CD14-positive monocyte (primary cell): ENCODE data around the gene RABGAP1. TPM values are rescaled to one million over a fixed set of nuclear protein-coding genes. Genes with fewer than 3 reads are reported as not detected.

Experiments used
- DNase-seq, 3 donors: peaks; one replicate each; pipeline ENCODE4 v3.0.0-alpha.2; 2011 to 2022
- H2AFZ ChIP-seq: 2 replicates; pipeline ENCODE4 v1.6.0; 2012; ENCODE audit warnings: mild to moderate bottlenecking, low read depth, low read length, inconsistent platforms; ENCODE audit not compliant: insufficient read depth, poor library complexity, severe bottlenecking
- H3K27ac ChIP-seq, 2 donors: 1 replicate in 1 of 2; 2 replicates in 1 of 2; pipeline ENCODE4 v1.5.1; 2012 to 2013; ENCODE audit warnings: low read length in 2 of 2, control low read depth in 1 of 2, inconsistent platforms in 1 of 2, low read depth in 1 of 2, mild to moderate bottlenecking in 1 of 2
- H3K27me3 ChIP-seq, 2 donors: one replicate each; pipeline versions ENCODE4 v1.6.0 to v1.6.1; 2011 to 2013; ENCODE audit warnings: low read length in 2 of 2; ENCODE audit not compliant: control insufficient read depth in 2 of 2, insufficient read depth in 2 of 2
- H3K36me3 ChIP-seq, 2 donors: replicated peaks in 1 of 2; 1 replicate in 1 of 2; 2 replicates in 1 of 2; pipeline versions ENCODE4 v1.5.1 to v1.6.1; 2012 to 2013; ENCODE audit warnings: low read length in 2 of 2, control low read depth in 1 of 2, inconsistent platforms in 1 of 2, mild to moderate bottlenecking in 1 of 2; ENCODE audit not compliant: insufficient read depth in 2 of 2, control insufficient read depth in 1 of 2
- H3K4me1 ChIP-seq, 2 donors: 1 replicate in 1 of 2; 2 replicates in 1 of 2; pipeline versions ENCODE4 v1.5.1 to v1.6.1; 2012 to 2013; ENCODE audit warnings: low read length in 2 of 2, control low read depth in 1 of 2, inconsistent platforms in 1 of 2, mild to moderate bottlenecking in 1 of 2, moderate library complexity in 1 of 2; ENCODE audit not compliant: insufficient read depth in 2 of 2, control insufficient read depth in 1 of 2
- H3K4me2 ChIP-seq: replicated peaks from 2 replicates; pipeline ENCODE3; 2012; ENCODE audit warnings: low read length, moderate library complexity, mild to moderate bottlenecking; ENCODE audit not compliant: poor library complexity, severe bottlenecking; ENCODE audit errors: extremely low read depth
- H3K4me3 ChIP-seq, 3 experiments: fragments of 200-600 bp in 1 of 3; sonication (generic) in 1 of 3; replicated peaks in 1 of 3; 1 replicate in 2 of 3; 2 replicates in 1 of 3; pipeline ENCODE4 v1.5.1; 2011 to 2013; ENCODE audit warnings: low read length in 3 of 3, mild to moderate bottlenecking in 3 of 3, control low read depth in 2 of 3, low read depth in 2 of 3, inconsistent platforms in 1 of 3, moderate library complexity in 1 of 3
- H3K79me2 ChIP-seq: 2 replicates; pipeline ENCODE4 v1.6.0; 2012; ENCODE audit warnings: mild to moderate bottlenecking, control low read depth, inconsistent platforms, low read length, moderate library complexity; ENCODE audit not compliant: insufficient read depth
- H3K9ac ChIP-seq: 2 replicates; pipeline ENCODE4 v1.6.0; 2017; ENCODE audit warnings: low read length, mild to moderate bottlenecking; ENCODE audit not compliant: insufficient read depth, poor library complexity, severe bottlenecking
- H3K9me3 ChIP-seq, 2 donors: replicated peaks in 1 of 2; 1 replicate in 1 of 2; 2 replicates in 1 of 2; pipeline versions ENCODE4 v1.5.1 to v1.6.1; 2012 to 2013; ENCODE audit warnings: low read length in 2 of 2, control low read depth in 1 of 2; ENCODE audit not compliant: control insufficient read depth in 1 of 2, insufficient read depth in 1 of 2
- H4K20me1 ChIP-seq: 2 replicates; pipeline ENCODE4 v1.6.0; 2012; ENCODE audit warnings: mild to moderate bottlenecking, low read length, control low read depth, moderate library complexity; ENCODE audit not compliant: insufficient read depth
- H3K27ac Mint-ChIP-seq, 7 donors: one replicate each; pipeline ENCODE4 v1.8.0; 2020; ENCODE audit warnings: mild to moderate bottlenecking in 7 of 7, mixed read lengths in 7 of 7, moderate library complexity in 6 of 7, inconsistent platforms in 2 of 7
- H3K27me3 Mint-ChIP-seq, 3 donors: one replicate each; pipeline ENCODE4 v1.8.0; 2021 to 2022; ENCODE audit warnings: low read depth in 3 of 3, mild to moderate bottlenecking in 3 of 3, mixed read lengths in 3 of 3, moderate library complexity in 3 of 3, inconsistent platforms in 1 of 3
- H3K36me3 Mint-ChIP-seq, 2 donors: one replicate each; pipeline ENCODE4 v1.8.0; 2020; ENCODE audit warnings: mixed read lengths in 2 of 2, inconsistent platforms in 1 of 2, mild to moderate bottlenecking in 1 of 2
- H3K4me1 Mint-ChIP-seq: one replicate; pipeline ENCODE4 v1.8.0; 2020; ENCODE audit warnings: mild to moderate bottlenecking, mixed read lengths
- H3K4me3 Mint-ChIP-seq, 2 donors: one replicate each; pipeline ENCODE4 v1.8.0; 2020; ENCODE audit warnings: mild to moderate bottlenecking in 2 of 2, mixed read lengths in 2 of 2, moderate library complexity in 1 of 2
- H3K9me3 Mint-ChIP-seq, 7 donors: one replicate each; pipeline ENCODE4 v1.8.0; 2020 to 2022; ENCODE audit warnings: mixed read lengths in 7 of 7, mild to moderate bottlenecking in 6 of 7, moderate library complexity in 6 of 7, inconsistent platforms in 2 of 7
- WGBS: methylation state at CpG from one replicate; pipeline ENCODE4 v1.1.5; 2013; ENCODE audit warnings: missing lambda C conversion rate; ENCODE audit not compliant: insufficient coverage; 5-methylcytosine and 5-hydroxymethylcytosine counted together
- intact Hi-C, 2 donors: fragments of 100-400 bp; cut with micrococcal nuclease; formaldehyde crosslinking; loops; one replicate each; pipeline versions ENCODE4 v1.15.0 to v1.15.1; 2023
- polyA plus RNA-seq, 3 donors: library from polyadenylated mRNA; depleted of rRNA in 1 of 3; unstranded in 2 of 3; stranded (reverse) in 1 of 3; fragments of 300-500 nt in 2 of 3; fragments of >200 nt in 1 of 3; fragmentation: Illumina TruSeq in 2 of 3; gene quantifications; 1 replicate in 2 of 3; 2 replicates in 1 of 3; pipeline ENCODE4 v1.2.3, GENCODE V29; 2012 to 2021
- TF ChIP-seq, protein P1 (sequence below): fragments of 200-600 bp; IDR thresholded peaks from one replicate; pipeline ENCODE4 v1.8.0; 2022; ENCODE audit warnings: antibody characterized with exemption, mild to moderate bottlenecking

RABGAP1 gene
- polyA plus RNA-seq, 3 donors = 14.7 to 24.1 (median 19.3) TPM

GRCh38 chr9:123003466-123003865, 62.6 kb downstream of the RABGAP1 start:
- no peak overlapping the region for H3K4me3 Mint-ChIP-seq
- Histone ChIP-seq H3K27ac (no peak overlapping the region), H3K9ac (no peak overlapping the region), H3K9me3 (no peaks in the 10 kb centered on the region), H3K79me2 (no peaks in the 10 kb centered on the region), H3K4me2 (no peak overlapping the region), H3K27me3 (no peaks in the 10 kb centered on the region), H3K4me3 (no peak overlapping the region), H3K36me3 (peaks cover 45 to 76% of the 10 kb centered on the region in 2 donors), H2AFZ (no peak overlapping the region), H3K4me1 (no peaks in the 10 kb centered on the region), H4K20me1 (no peaks in the 10 kb centered on the region)
- no CpG with 5 or more reads among the region's 2 CpGs for WGBS
- peaks cover 3% of the 10 kb centered on the region for H3K4me1 Mint-ChIP-seq
- DNase-seq = no peak
- peaks cover 49 to 73% of the 10 kb centered on the region in 2 donors for H3K36me3 Mint-ChIP-seq
- no peaks in the 10 kb centered on the region for H3K9me3 Mint-ChIP-seq
- TF ChIP-seq, protein P1, sequence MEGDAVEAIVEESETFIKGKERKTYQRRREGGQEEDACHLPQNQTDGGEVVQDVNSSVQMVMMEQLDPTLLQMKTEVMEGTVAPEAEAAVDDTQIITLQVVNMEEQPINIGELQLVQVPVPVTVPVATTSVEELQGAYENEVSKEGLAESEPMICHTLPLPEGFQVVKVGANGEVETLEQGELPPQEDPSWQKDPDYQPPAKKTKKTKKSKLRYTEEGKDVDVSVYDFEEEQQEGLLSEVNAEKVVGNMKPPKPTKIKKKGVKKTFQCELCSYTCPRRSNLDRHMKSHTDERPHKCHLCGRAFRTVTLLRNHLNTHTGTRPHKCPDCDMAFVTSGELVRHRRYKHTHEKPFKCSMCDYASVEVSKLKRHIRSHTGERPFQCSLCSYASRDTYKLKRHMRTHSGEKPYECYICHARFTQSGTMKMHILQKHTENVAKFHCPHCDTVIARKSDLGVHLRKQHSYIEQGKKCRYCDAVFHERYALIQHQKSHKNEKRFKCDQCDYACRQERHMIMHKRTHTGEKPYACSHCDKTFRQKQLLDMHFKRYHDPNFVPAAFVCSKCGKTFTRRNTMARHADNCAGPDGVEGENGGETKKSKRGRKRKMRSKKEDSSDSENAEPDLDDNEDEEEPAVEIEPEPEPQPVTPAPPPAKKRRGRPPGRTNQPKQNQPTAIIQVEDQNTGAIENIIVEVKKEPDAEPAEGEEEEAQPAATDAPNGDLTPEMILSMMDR = no peak
- intact Hi-C loops = no loop called here
- H3K27ac Mint-ChIP-seq = no peak overlapping the region
- no peaks in the 10 kb centered on the region for H3K27me3 Mint-ChIP-seq

DNA sequence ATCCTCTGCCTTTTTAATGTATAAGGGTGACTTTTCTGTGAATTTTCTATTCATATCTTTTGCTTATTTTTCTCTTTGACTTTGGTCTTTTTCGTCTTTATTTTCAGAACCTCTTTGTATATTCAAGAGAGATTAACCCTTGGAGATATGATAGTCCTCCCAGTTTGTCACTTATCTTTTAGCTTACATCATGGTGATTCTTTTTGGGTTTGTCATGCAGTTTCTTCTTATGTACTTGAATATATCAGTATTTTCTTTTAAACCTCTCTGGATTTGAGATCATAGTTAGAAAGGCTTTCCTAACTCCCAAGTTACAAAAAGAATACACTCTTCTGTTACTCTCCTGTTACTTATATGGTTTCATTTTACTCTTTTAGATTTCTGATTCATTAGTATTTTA, 65.1 kb downstream of the RABGAP1 start:
- H3K27me3 Mint-ChIP-seq = no peaks in the 10 kb centered on the region
- no peak overlapping the region for H3K4me2 ChIP-seq
- WGBS = no CpG with 5 or more reads among the region's 1 CpG

More for the DNA sequence above, 65.1 kb downstream of the RABGAP1 start:
- Mint-ChIP-seq H3K36me3 (peaks cover 43 to 56% of the 10 kb centered on the region in 2 donors), H3K4me3 (no peak overlapping the region), H3K9me3 (no peaks in the 10 kb centered on the region), H3K27ac (no peak overlapping the region), H3K4me1 (peaks cover 3% of the 10 kb centered on the region)
- H3K4me1 ChIP-seq = no peaks in the 10 kb centered on the region
- no peak overlapping the region for H3K27ac ChIP-seq
- no peak overlapping the region for H3K4me3 ChIP-seq
- DNase-seq = no peak
- H3K9ac ChIP-seq = no peak overlapping the region
- no peaks in the 10 kb centered on the region for H3K27me3 ChIP-seq
- TF ChIP-seq, protein P1 = no peak
- no peaks in the 10 kb centered on the region for H4K20me1 ChIP-seq
- H3K79me2 ChIP-seq = no peaks in the 10 kb centered on the region
- no peaks in the 10 kb centered on the region for H3K9me3 ChIP-seq
- intact Hi-C loops = no loop called here
- H3K36me3 ChIP-seq = peaks cover 41 to 75% of the 10 kb centered on the region in 2 donors
- H2AFZ ChIP-seq = no peak overlapping the region
